H1 (cell line): ENCODE measurements around the gene MYO1F. TPM values are rescaled to one million over a fixed set of nuclear protein-coding genes. Genes with fewer than 3 reads are reported as not detected.

Source experiments
- CTCF ChIA-PET: fragments of 300-600 bp; sonication (Branson Sonifier 250); formaldehyde crosslinking; loops from one replicate; lab custom pipeline; 2021; ENCODE audit not compliant: partially characterized antibody; lab: Charles Lee
- POLR2A ChIA-PET: fragments of 300-600 bp; sonication (Branson Sonifier 250); formaldehyde crosslinking; loops from one replicate; lab custom pipeline; 2021; ENCODE audit warnings: inconsistent platforms; ENCODE audit not compliant: partially characterized antibody; lab: Charles Lee
- DNase-seq, 2 experiments: peaks; one replicate each; pipeline versions ENCODE4 v3.0.0 to v3.0.0-alpha.2; 2010 to 2022; ENCODE audit warnings: low spot score in 2 of 2, low read depth in 1 of 2, mixed read lengths in 1 of 2
- FAIRE-seq: peaks from 2 replicates; lab custom pipeline; 2011; peaks lifted over from hg19 to GRCh38; lab: Jason Lieb, UNC
- H2AFZ ChIP-seq: 2 replicates; pipeline ENCODE4 v1.8.1; 2012; ENCODE audit warnings: low read length, inconsistent platforms
- H2AK5ac ChIP-seq: 2 replicates; pipeline ENCODE4 v1.6.1; 2013; ENCODE audit warnings: low read depth, low read length
- H2BK120ac ChIP-seq: replicated peaks from 2 replicates; pipeline ENCODE3; 2013; ENCODE audit warnings: low read depth, low read length, inconsistent platforms
- H2BK12ac ChIP-seq: 2 replicates; pipeline ENCODE4 v1.6.1; 2013; ENCODE audit warnings: low read depth, low read length
- H2BK15ac ChIP-seq: 2 replicates; pipeline ENCODE4 v1.6.1; 2013; ENCODE audit warnings: low read length
- H2BK20ac ChIP-seq: 2 replicates; pipeline ENCODE4 v1.6.1; 2013; ENCODE audit warnings: low read length
- H2BK5ac ChIP-seq: 2 replicates; pipeline ENCODE4 v1.6.1; 2013; ENCODE audit warnings: low read depth, low read length
- H3K14ac ChIP-seq: 2 replicates; pipeline ENCODE4 v1.6.1; 2013; ENCODE audit warnings: inconsistent platforms; ENCODE audit not compliant: insufficient read length
- H3K18ac ChIP-seq: 2 replicates; pipeline ENCODE4 v1.6.1; 2013; ENCODE audit warnings: low read length; ENCODE audit errors: extremely low read depth
- H3K23ac ChIP-seq: 2 replicates; pipeline ENCODE4 v1.6.1; 2013; ENCODE audit warnings: inconsistent platforms; ENCODE audit not compliant: insufficient read length
- H3K23me2 ChIP-seq: 2 replicates; pipeline ENCODE4 v1.6.1; 2013; ENCODE audit warnings: low read depth, low read length
- H3K27ac ChIP-seq: 2 replicates; pipeline ENCODE4 v1.6.1; 2011; ENCODE audit warnings: low read depth, low read length, inconsistent platforms
- H3K27me3 ChIP-seq, 4 experiments: replicated peaks in 1 of 4; 1 replicate in 1 of 4; 2 replicates in 3 of 4; pipeline versions ENCODE4 v1.6.1 to v1.8.1; 2011 to 2013; ENCODE audit warnings: low read length in 3 of 4, mild to moderate bottlenecking in 3 of 4, inconsistent platforms in 2 of 4, mixed read lengths in 2 of 4, moderate library complexity in 1 of 4; ENCODE audit not compliant: control insufficient read depth in 3 of 4, insufficient read depth in 3 of 4; ENCODE audit errors: extremely low read depth in 1 of 4
- H3K36me3 ChIP-seq, 4 experiments: 2 replicates each; pipeline versions ENCODE4 v1.6.1 to v1.8.1; 2011 to 2013; ENCODE audit warnings: mild to moderate bottlenecking in 4 of 4, low read length in 3 of 4, moderate library complexity in 2 of 4, control low read depth in 1 of 4, inconsistent platforms in 1 of 4; ENCODE audit not compliant: insufficient read depth in 4 of 4, control insufficient read depth in 2 of 4
- H3K4ac ChIP-seq: replicated peaks from 2 replicates; pipeline ENCODE3; 2013; ENCODE audit warnings: low read length, low read depth, mixed read lengths, inconsistent platforms; ENCODE audit not compliant: insufficient read length
- H3K4me1 ChIP-seq, 4 experiments: replicated peaks in 1 of 4; 1 replicate in 1 of 4; 2 replicates in 3 of 4; pipeline versions ENCODE4 v1.6.1 to v1.8.1; 2011 to 2013; ENCODE audit warnings: low read length in 3 of 4, inconsistent platforms in 2 of 4, mixed read lengths in 1 of 4; ENCODE audit not compliant: insufficient read depth in 4 of 4, control insufficient read depth in 3 of 4
- H3K4me2 ChIP-seq, 2 experiments: 2 replicates each; pipeline versions ENCODE4 v1.6.1 to v1.8.1; 2011 to 2013; ENCODE audit warnings: low read depth in 2 of 2, low read length in 2 of 2, control low read depth in 1 of 2, inconsistent platforms in 1 of 2, mild to moderate bottlenecking in 1 of 2; ENCODE audit not compliant: insufficient read depth in 1 of 2
- H3K4me3 ChIP-seq, 4 experiments: fragments of 200-600, 300-600 bp in 1 of 4; sonication (generic), shearing (Covaris generic), sonication (Bioruptor Twin) in 1 of 4; 2 replicates each; pipeline versions ENCODE4 v1.5.1 to v1.8.1; 2011 to 2016; ENCODE audit warnings: low read length in 4 of 4, low read depth in 3 of 4, control low read depth in 2 of 4, inconsistent platforms in 2 of 4, mild to moderate bottlenecking in 2 of 4, mixed read lengths in 1 of 4, moderate library complexity in 1 of 4; ENCODE audit not compliant: insufficient read depth in 2 of 4; ENCODE audit errors: extremely low read depth in 1 of 4
- H3K56ac ChIP-seq: replicated peaks from 2 replicates; pipeline ENCODE3; 2013; ENCODE audit warnings: low read depth, mild to moderate bottlenecking, mixed read lengths, low read length, inconsistent platforms; ENCODE audit not compliant: insufficient read length
- H3K79me1 ChIP-seq: 2 replicates; pipeline ENCODE4 v1.6.1; 2013; ENCODE audit warnings: low read depth, low read length, control low read depth
- H3K79me2 ChIP-seq, 2 experiments: 2 replicates each; pipeline versions ENCODE4 v1.6.1 to v1.8.1; 2012 to 2013; ENCODE audit warnings: low read length in 2 of 2, mild to moderate bottlenecking in 2 of 2, inconsistent platforms in 1 of 2; ENCODE audit not compliant: insufficient read depth in 2 of 2, control insufficient read depth in 1 of 2
- H3K9ac ChIP-seq, 4 experiments: replicated peaks in 1 of 4; 1 replicate in 1 of 4; 2 replicates in 3 of 4; pipeline versions ENCODE4 v1.6.1 to v1.8.1; 2011 to 2013; ENCODE audit warnings: low read depth in 3 of 4, low read length in 3 of 4, control low read depth in 2 of 4, mild to moderate bottlenecking in 2 of 4, moderate library complexity in 2 of 4, inconsistent platforms in 1 of 4; ENCODE audit errors: extremely low read depth in 1 of 4
- H3K9me3 ChIP-seq, 2 experiments: 2 replicates each; pipeline versions ENCODE4 v1.6.1 to v1.8.1; 2012 to 2013; ENCODE audit warnings: mild to moderate bottlenecking in 2 of 2, moderate library complexity in 2 of 2, control low read depth in 1 of 2, inconsistent platforms in 1 of 2, low read depth in 1 of 2, low read length in 1 of 2, mixed read lengths in 1 of 2; ENCODE audit not compliant: insufficient read depth in 2 of 2
- H4K20me1 ChIP-seq, 2 experiments: replicated peaks in 1 of 2; 2 replicates each; pipeline versions ENCODE3 to v1.8.1; 2011 to 2013; ENCODE audit warnings: inconsistent platforms in 2 of 2, low read length in 2 of 2, mild to moderate bottlenecking in 1 of 2; ENCODE audit not compliant: insufficient read depth in 2 of 2, control insufficient read depth in 1 of 2
- H4K5ac ChIP-seq: 2 replicates; pipeline ENCODE4 v1.6.1; 2013; ENCODE audit warnings: low read length, low read depth, mixed read lengths, inconsistent platforms; ENCODE audit not compliant: insufficient read length
- H4K8ac ChIP-seq: 2 replicates; pipeline ENCODE4 v1.8.0; 2013; ENCODE audit warnings: mild to moderate bottlenecking, moderate library complexity, low read length, inconsistent platforms; ENCODE audit not compliant: insufficient read depth; ENCODE audit errors: extremely low read depth
- H4K91ac ChIP-seq: replicated peaks from 2 replicates; pipeline ENCODE3; 2013; ENCODE audit warnings: low read length, mixed read lengths, inconsistent platforms; ENCODE audit not compliant: insufficient read length
- CBX5 ChIP-seq: fragments of 300-800, 300-1000 bp; sonication (generic); IDR thresholded peaks from 2 replicates; pipeline ENCODE4 v1.7.1; 2016; ENCODE audit warnings: antibody characterized with exemption, low read length, low read depth
- CEBPB ChIP-seq: IDR thresholded peaks from 2 replicates; pipeline ENCODE4 v1.6.1; 2012; ENCODE audit warnings: low read depth, low read length
- CHD1 ChIP-seq: IDR thresholded peaks from 2 replicates; pipeline ENCODE4 v1.6.1; 2012; ENCODE audit warnings: low read depth, low read length, improper control_type of control experiment
- HDAC6 ChIP-seq: IDR thresholded peaks from one replicate; pipeline ENCODE4 v1.7.1; 2012; ENCODE audit warnings: low read depth, mild to moderate bottlenecking, inconsistent platforms, low read length, moderate library complexity
- JUND ChIP-seq: IDR thresholded peaks from 2 replicates; pipeline ENCODE4 v1.6.1; 2011; ENCODE audit warnings: mild to moderate bottlenecking, improper control_type of control experiment, low read length
- KDM5A ChIP-seq: fragments of 200-600 bp; IDR thresholded peaks from 2 replicates; pipeline ENCODE4 v1.7.1; 2012; ENCODE audit warnings: mild to moderate bottlenecking, low read length, inconsistent platforms, mixed read lengths
- RNF2 ChIP-seq: fragments of 200-900, 300-1000 bp; sonication (generic); IDR thresholded peaks from 2 replicates; pipeline ENCODE4 v1.7.1; 2016; ENCODE audit warnings: borderline replicate concordance, low read depth, mild to moderate bottlenecking, antibody characterized with exemption, low read length; ENCODE audit not compliant: poor library complexity, severe bottlenecking; ENCODE audit errors: missing control alignments
- SIRT6 ChIP-seq: IDR thresholded peaks from one replicate; pipeline ENCODE4 v1.7.1; 2012; ENCODE audit warnings: low read length, inconsistent platforms
- TBP ChIP-seq: IDR thresholded peaks from 2 replicates; pipeline ENCODE4 v1.6.1; 2011; ENCODE audit warnings: low read depth, low read length, improper control_type of control experiment
- WGBS, 2 experiments: shearing (Covaris generic) in 1 of 2; methylation state at CpG; one replicate each; pipeline versions ENCODE4 v1.1.6 to v1.1.7; 2013 to 2015; ENCODE audit warnings: low lambda C conversion rate in 2 of 2, mixed read lengths in 2 of 2, inconsistent platforms in 1 of 2, low coverage in 1 of 2, missing lambda C conversion rate in 1 of 2; ENCODE audit not compliant: insufficient replicate concordance in 2 of 2, insufficient coverage in 1 of 2, insufficient read length in 1 of 2; ENCODE audit errors: extremely low coverage in 1 of 2, missing lambda C conversion rate in 1 of 2; 5-methylcytosine and 5-hydroxymethylcytosine counted together
- polyA plus RNA-seq, 7 experiments: library from polyadenylated mRNA; depleted of rRNA in 3 of 7; stranded (reverse) in 5 of 7; unstranded in 2 of 7; fragments of >200 nt in 5 of 7; fragments of 200-250 nt in 2 of 7; gene quantifications; 1 replicate in 5 of 7; 2 replicates in 1 of 7; 4 replicates in 1 of 7; pipeline versions ENCODE4 v1.2.1 to v1.2.3, GENCODE V29; 2011 to 2013; ENCODE audit warnings: missing spikeins in 2 of 7, mixed read lengths in 2 of 7
- total RNA-seq: library from RNA; stranded (reverse); fragmentation: NEBNext Ultra II Directional; extraction: Animal tissue kit (Norgen Biotek cat#: 25700); gene quantifications from 2 replicates; pipeline ENCODE4 v1.2.1, GENCODE V29; 2021
- TF ChIP-seq, protein P1 (sequence below): IDR thresholded peaks from 2 replicates; pipeline ENCODE4 v1.6.1; 2012; ENCODE audit warnings: inconsistent platforms

The MYO1F gene
- total and polyA plus RNA-seq, 2 of the 8 experiments (the other 6 are each of a cell fraction or from before 2014, with no cell fraction given) = 1.4 to 4.6 TPM

DNA sequence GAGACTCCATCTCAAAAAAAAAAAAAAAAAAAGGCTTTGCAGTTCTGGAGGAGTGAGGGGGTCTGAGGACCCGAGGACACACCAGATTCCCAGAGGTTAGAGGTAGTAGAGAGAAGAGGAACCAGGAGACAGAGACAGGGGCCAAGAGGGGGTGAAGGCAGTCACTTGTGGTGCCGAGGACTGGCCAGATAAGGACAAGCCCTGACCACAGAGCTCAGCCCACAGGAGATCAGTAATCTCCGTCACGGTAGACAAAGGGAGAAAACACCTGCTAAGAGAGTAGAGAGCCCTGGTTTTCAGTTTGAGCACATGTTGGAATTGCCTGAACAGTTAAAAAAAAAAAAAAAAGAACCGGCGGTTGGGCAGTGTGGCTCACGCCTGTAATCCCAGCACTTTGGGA is 73.1 kb downstream of the MYO1F start:
- Histone ChIP-seq H3K79me2 (no peaks in the 10 kb centered on the region), H2BK20ac (no peak overlapping the region), H3K23me2 (peaks cover 7% of the 10 kb centered on the region; the same call in 1 of the 2 replicates), H3K4ac (no peak overlapping the region), H3K4me1 (peaks cover 0 to 9% (median 5%) of the 10 kb centered on the region in 4 experiments; a peak in 5 of 7 replicates), H3K56ac (no peak overlapping the region), H2BK5ac (no peak overlapping the region), H3K9me3 (no peaks in the 10 kb centered on the region), H3K27me3 (no peaks in the 10 kb centered on the region), H4K91ac (no peak overlapping the region), H3K4me2 (no peak overlapping the region), H2BK120ac (no peak overlapping the region), H4K8ac (no peak overlapping the region), H4K5ac (no peak overlapping the region), H3K9ac (no peak overlapping the region), H3K36me3 (no peaks in the 10 kb centered on the region), H3K4me3 (no peak overlapping the region), H3K18ac (no peak overlapping the region), H4K20me1 (no peaks in the 10 kb centered on the region), H2BK12ac (no peak overlapping the region), H3K14ac (no peak overlapping the region), H2AK5ac (no peak overlapping the region), H3K23ac (no peak overlapping the region), H2AFZ (no peak overlapping the region), H3K27ac (no peak overlapping the region), H2BK15ac (no peak overlapping the region), H3K79me1 (no peaks in the 10 kb centered on the region; the same call in 1 of the 2 replicates)
- FAIRE-seq (no peak), DNase-seq (no peak)
- ChIA-PET CTCF (interaction anchor here (0.8 to 4.3 kb wide), 5 partner anchors 10 to 82 kb away, joined by 3 to 30 read pairs (median 3); partner anchors contain the start of gene MYO1F), POLR2A (interaction anchor here (3.8 kb wide), 1 partner anchor 9 kb away, joined by 21 read pairs; the partner anchor contains the start of gene ZNF414)
- 94% methylated on average over 5 of the region's 7 CpGs; no CpG with 5 or more reads in 1 of the 2 experiments for whole genome bisulfite sequencing, 2 experiments
- no peak for TF ChIP-seq RNF2
- TF ChIP-seq, protein P1, sequence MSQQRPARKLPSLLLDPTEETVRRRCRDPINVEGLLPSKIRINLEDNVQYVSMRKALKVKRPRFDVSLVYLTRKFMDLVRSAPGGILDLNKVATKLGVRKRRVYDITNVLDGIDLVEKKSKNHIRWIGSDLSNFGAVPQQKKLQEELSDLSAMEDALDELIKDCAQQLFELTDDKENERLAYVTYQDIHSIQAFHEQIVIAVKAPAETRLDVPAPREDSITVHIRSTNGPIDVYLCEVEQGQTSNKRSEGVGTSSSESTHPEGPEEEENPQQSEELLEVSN = no peak
- no peak for TF ChIP-seq SIRT6
- no peak for TF ChIP-seq JUND
- TF ChIP-seq KDM5A = no peak
- no peak for TF ChIP-seq TBP
- no peak for TF ChIP-seq CBX5
- TF ChIP-seq CHD1 = no peak
- TF ChIP-seq CEBPB = no peak
- no peak for TF ChIP-seq HDAC6
